ENCODE data around the gene STK4. TPM values are rescaled to one million over a fixed set of nuclear protein-coding genes. Genes with fewer than 3 reads are reported as not detected.

STK4 gene
- total and polyA plus RNA-seq, 2 donors from 2014 or later, result 4.3 to 41.0 TPM

- no peak for DNase-seq
- Histone ChIP-seq H3K4me3 (ENCODE audit: low read length in 3 of 3) (no peak overlapping the region), H3K36me3 (ENCODE audit: control insufficient read depth in 2 of 3, insufficient read depth in 3 of 3, low read length in 3 of 3) (no peaks in the 10 kb centered on the region), H3K9ac (ENCODE audit: low read length in 3 of 3) (no peak overlapping the region), H3K27me3 (ENCODE audit: control insufficient read depth, insufficient read depth, low read length) (peaks cover 24% of the 10 kb centered on the region), H3K4me1 (ENCODE audit: control insufficient read depth in 2 of 3, insufficient read depth in 2 of 3, low read depth in 1 of 3, low read length in 3 of 3) (peaks cover 0 to 3% (median 0%) of the 10 kb centered on the region in 3 donors), H3K27ac (ENCODE audit: low read depth in 2 of 2, low read length in 2 of 2) (no peak overlapping the region), H3K9me3 (ENCODE audit: control insufficient read depth in 2 of 3, insufficient read depth in 1 of 3, low read length in 3 of 3) (no peaks in the 10 kb centered on the region)
- no peak for FAIRE-seq
- intact Hi-C loops (cut with DNase I), result no loop called here
- no peak for TF ChIP-seq CTCF (IDR thresholded peaks at IDR 0.05; ENCODE audit: borderline replicate concordance, extremely low read depth, insufficient read depth)
Observed at GRCh38 chr20:45101333-45101850, 135.1 kb downstream of the STK4 start.

- Histone ChIP-seq H3K27ac (ENCODE audit: low read depth in 2 of 2, low read length in 2 of 2) (no peak overlapping the region), H3K9ac (ENCODE audit: low read length in 3 of 3) (no peak overlapping the region), H3K9me3 (ENCODE audit: control insufficient read depth in 2 of 3, insufficient read depth in 1 of 3, low read length in 3 of 3) (no peaks in the 10 kb centered on the region), H3K36me3 (ENCODE audit: control insufficient read depth in 2 of 3, insufficient read depth in 3 of 3, low read length in 3 of 3) (no peaks in the 10 kb centered on the region), H3K27me3 (ENCODE audit: control insufficient read depth, insufficient read depth, low read length) (peaks cover 11% of the 10 kb centered on the region), H3K4me3 (ENCODE audit: low read length in 3 of 3) (no peak overlapping the region), H3K4me1 (ENCODE audit: control insufficient read depth in 2 of 3, insufficient read depth in 2 of 3, low read depth in 1 of 3, low read length in 3 of 3) (peaks cover 0 to 1% (median 0%) of the 10 kb centered on the region in 3 donors)
- no peak for TF ChIP-seq CTCF (IDR thresholded peaks at IDR 0.05; ENCODE audit: borderline replicate concordance, extremely low read depth, insufficient read depth)
- intact Hi-C loops (cut with DNase I), result no loop called here
- DNase-seq, result no peak
- no peak for FAIRE-seq
Observed at GRCh38 chr20:45103072-45103471, 136.8 kb downstream of the STK4 start.

GRCh38 chr20:45104786-45105185, 138.5 kb downstream of the STK4 start:
- FAIRE-seq (no peak), DNase-seq (no peak)
- TF ChIP-seq CTCF (IDR thresholded peaks at IDR 0.05; ENCODE audit: borderline replicate concordance, extremely low read depth, insufficient read depth), result no peak
- intact Hi-C loops (cut with DNase I), result no loop called here
- H3K4me3 ChIP-seq (ENCODE audit: low read length in 3 of 3), result no peak overlapping the region
- peaks cover 2% of the 10 kb centered on the region for H3K27me3 ChIP-seq (ENCODE audit: control insufficient read depth, insufficient read depth, low read length)
- no peak overlapping the region for H3K27ac ChIP-seq (ENCODE audit: low read depth in 2 of 2, low read length in 2 of 2)
- H3K4me1 ChIP-seq (ENCODE audit: control insufficient read depth in 2 of 3, insufficient read depth in 2 of 3, low read depth in 1 of 3, low read length in 3 of 3), result no peaks in the 10 kb centered on the region
- H3K9ac ChIP-seq (ENCODE audit: low read length in 3 of 3), result no peak overlapping the region
- H3K36me3 ChIP-seq (ENCODE audit: control insufficient read depth in 2 of 3, insufficient read depth in 3 of 3, low read length in 3 of 3), result no peaks in the 10 kb centered on the region
- H3K9me3 ChIP-seq (ENCODE audit: control insufficient read depth in 2 of 3, insufficient read depth in 1 of 3, low read length in 3 of 3), result no peaks in the 10 kb centered on the region

GRCh38 chr20:45105317-45105716, 139.0 kb downstream of the STK4 start:
- Histone ChIP-seq H3K36me3 (ENCODE audit: control insufficient read depth in 2 of 3, insufficient read depth in 3 of 3, low read length in 3 of 3) (no peaks in the 10 kb centered on the region), H3K27me3 (ENCODE audit: control insufficient read depth, insufficient read depth, low read length) (no peaks in the 10 kb centered on the region), H3K4me1 (ENCODE audit: control insufficient read depth in 2 of 3, insufficient read depth in 2 of 3, low read depth in 1 of 3, low read length in 3 of 3) (no peaks in the 10 kb centered on the region), H3K9ac (ENCODE audit: low read length in 3 of 3) (no peak overlapping the region), H3K4me3 (ENCODE audit: low read length in 3 of 3) (no peak overlapping the region), H3K27ac (ENCODE audit: low read depth in 2 of 2, low read length in 2 of 2) (no peak overlapping the region), H3K9me3 (ENCODE audit: control insufficient read depth in 2 of 3, insufficient read depth in 1 of 3, low read length in 3 of 3) (no peaks in the 10 kb centered on the region)
- intact Hi-C loops (cut with DNase I), result no loop called here
- no peak for TF ChIP-seq CTCF (IDR thresholded peaks at IDR 0.05; ENCODE audit: borderline replicate concordance, extremely low read depth, insufficient read depth)
- FAIRE-seq (no peak), DNase-seq (no peak)

Data from kidney (tissue), 14 donors.